Activated gamma-delta T cell (primary cell): ENCODE results near the gene ANO7.

Experiments
- DNase-seq: peaks from one replicate; lab custom pipeline; 2025; lab: John Stamatoyannopoulos, UW

The ANO7 gene

GRCh38 chr2:241249654-241250053 lies 61.2 kb downstream of the ANO7 start:
- no peak for DNase-seq

- DNase-seq, result no peak
These were observed 64.5 kb downstream of the ANO7 start for GRCh38 chr2:241252778-241253475.

GRCh38 chr2:241254904-241255351 lies 66.5 kb downstream of the ANO7 start:
- DNase-seq, result no peak

- no peak for DNase-seq
These were observed 67.2 kb downstream of the ANO7 start for GRCh38 chr2:241255542-241256167.

- no peak for DNase-seq
These were observed 67.7 kb downstream of the ANO7 start for GRCh38 chr2:241256168-241256545.

GRCh38 chr2:241257419-241258032 lies 69.0 kb downstream of the ANO7 start:
- DNase-seq, result no peak

GRCh38 chr2:241258505-241259280 lies 70.2 kb downstream of the ANO7 start:
- DNase-seq, result no peak

- no peak for DNase-seq
These were observed 72.4 kb downstream of the ANO7 start for GRCh38 chr2:241260911-241261310.

- DNase-seq, result no peak
These were observed 73.2 kb downstream of the ANO7 start for GRCh38 chr2:241261628-241262027.

- no peak for DNase-seq
These were observed 74.6 kb downstream of the ANO7 start for GRCh38 chr2:241263061-241263460.

GRCh38 chr2:241265506-241265905 lies 77.0 kb downstream of the ANO7 start:
- no peak for DNase-seq

GRCh38 chr2:241267249-241268067 lies 79.0 kb downstream of the ANO7 start:
- no peak for DNase-seq

- DNase-seq, result no peak
These were observed 79.8 kb downstream of the ANO7 start for GRCh38 chr2:241268306-241268705.

GRCh38 chr2:241268716-241269445 lies 80.4 kb downstream of the ANO7 start:
- no peak for DNase-seq

GRCh38 chr2:241269707-241270520 lies 81.4 kb downstream of the ANO7 start:
- DNase-seq, result no peak

- no peak for DNase-seq
These were observed 82.1 kb downstream of the ANO7 start for GRCh38 chr2:241270531-241270930.

GRCh38 chr2:241271706-241272302 lies 83.3 kb downstream of the ANO7 start:
- peak; percentile 33 for DNase-seq

- peak; percentile 49 for DNase-seq
These were observed 84.1 kb downstream of the ANO7 start for GRCh38 chr2:241272303-241273209.
